HG02943 (cell line): ENCODE data around the gene DNAJC24.

Source experiments
- ATAC-seq: cut with Tn5 transposase; IDR thresholded peaks from one replicate; pipeline ENCODE4 v1.9.1; 2021; ENCODE audit warnings: mild to moderate bottlenecking, low read depth, moderate library complexity; ENCODE audit not compliant: unreplicated experiment

The DNAJC24 gene

GRCh38 chr11:31412946-31413345 lies 43.3 kb downstream of the DNAJC24 start:
- no peak for ATAC-seq

- ATAC-seq, result no peak
Measured at GRCh38 chr11:31414338-31414737, 44.7 kb downstream of the DNAJC24 start.

- ATAC-seq, result no peak
Measured at GRCh38 chr11:31415435-31415834, 45.8 kb downstream of the DNAJC24 start.

DNA sequence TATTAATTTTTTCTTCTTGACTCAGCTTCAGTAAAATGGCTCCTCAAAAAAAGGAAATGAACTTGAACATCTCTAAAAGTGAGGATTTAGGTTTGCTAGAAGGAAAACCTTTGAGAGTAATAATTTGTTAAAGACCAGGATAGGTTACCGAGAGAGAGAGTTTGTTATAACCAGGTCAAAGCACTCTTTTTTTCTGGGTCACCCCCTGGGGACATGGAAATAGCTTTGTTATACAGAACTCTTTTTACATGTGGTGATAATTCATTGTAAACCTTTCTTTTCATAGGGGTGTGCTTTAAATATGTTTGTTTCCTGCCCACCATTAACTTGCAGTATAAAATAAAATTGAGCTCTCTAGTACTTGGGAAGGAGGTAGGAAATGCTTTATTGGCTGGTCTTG lies 47.7 kb downstream of the DNAJC24 start:
- ATAC-seq, result no peak

DNA sequence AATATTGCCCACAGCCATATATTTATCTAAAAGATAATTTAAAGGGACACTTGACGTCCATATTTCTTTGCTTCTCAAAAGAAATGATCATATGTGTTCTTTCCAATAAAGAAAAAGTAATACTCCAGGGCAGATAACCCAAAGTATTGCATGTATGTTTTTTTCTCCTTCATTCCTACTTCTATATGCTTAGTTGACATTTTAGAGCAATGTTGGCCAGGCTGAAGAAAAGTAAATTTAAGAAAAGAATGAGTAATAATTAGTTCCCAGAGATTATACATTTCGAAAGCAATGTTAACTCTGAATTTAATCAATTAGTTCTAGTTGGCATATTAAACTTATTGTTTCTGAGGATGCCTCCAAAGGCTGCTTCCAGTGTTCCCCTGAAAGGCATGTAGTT lies 48.2 kb downstream of the DNAJC24 start:
- ATAC-seq, result no peak

GRCh38 chr11:31419138-31419537 lies 49.5 kb downstream of the DNAJC24 start:
- ATAC-seq, result no peak

DNA sequence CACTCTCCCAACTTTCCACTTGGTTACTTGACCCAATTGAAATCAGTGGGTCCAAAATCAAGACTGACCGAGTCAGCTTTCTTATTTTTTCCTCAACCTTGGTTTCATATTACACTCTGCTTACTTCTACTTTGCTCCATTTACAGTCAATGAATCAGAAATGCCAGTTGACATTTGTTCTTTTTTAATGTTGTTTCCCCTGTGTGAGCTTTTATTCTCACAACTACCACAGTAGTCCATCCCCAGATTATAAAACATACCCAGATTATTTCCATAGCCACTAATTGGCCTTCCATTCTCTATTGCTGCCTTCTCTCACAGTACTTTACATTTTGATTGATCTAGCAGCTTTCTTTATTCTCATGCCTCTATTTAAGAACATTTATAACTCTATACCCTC lies 50.0 kb downstream of the DNAJC24 start:
- no peak for ATAC-seq

DNA sequence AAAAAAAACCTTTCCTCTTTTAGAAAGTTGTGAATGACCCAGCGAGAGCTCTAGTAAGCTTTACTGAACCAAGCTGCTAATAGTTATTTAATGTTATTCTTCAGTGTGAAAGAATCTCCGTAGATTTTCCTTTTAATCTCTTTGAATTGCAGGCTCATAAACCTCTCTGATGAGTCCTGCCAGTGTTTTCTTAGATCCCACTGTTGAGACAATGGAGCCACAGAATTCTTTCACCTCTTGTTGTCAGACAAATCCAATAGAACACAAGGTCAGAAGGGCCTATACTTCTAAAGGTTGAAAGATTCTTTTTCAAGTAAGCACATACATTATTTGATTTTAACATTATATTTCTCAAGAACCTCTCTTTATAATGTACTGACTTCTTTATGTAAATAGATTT lies 52.2 kb downstream of the DNAJC24 start:
- ATAC-seq, result no peak

DNA sequence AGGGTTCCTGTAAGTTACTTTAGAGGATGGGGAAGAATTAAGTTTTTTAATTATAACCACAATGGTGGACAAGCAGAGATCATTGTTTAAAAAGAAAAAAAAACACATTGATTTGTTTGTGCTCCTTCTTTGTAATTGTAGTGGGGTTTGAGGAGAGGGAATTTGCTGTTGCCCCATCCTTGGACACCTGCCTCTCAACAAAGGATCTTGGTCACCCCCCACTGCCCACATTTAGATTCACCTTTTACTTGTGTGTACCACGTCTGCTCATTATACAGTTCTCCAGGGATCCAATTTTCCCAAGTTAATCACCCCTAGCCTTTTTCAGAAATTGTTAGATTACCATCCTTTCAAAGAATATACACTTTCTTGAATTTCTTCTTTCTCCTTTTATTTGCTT lies 53.0 kb downstream of the DNAJC24 start:
- ATAC-seq, result no peak

DNA sequence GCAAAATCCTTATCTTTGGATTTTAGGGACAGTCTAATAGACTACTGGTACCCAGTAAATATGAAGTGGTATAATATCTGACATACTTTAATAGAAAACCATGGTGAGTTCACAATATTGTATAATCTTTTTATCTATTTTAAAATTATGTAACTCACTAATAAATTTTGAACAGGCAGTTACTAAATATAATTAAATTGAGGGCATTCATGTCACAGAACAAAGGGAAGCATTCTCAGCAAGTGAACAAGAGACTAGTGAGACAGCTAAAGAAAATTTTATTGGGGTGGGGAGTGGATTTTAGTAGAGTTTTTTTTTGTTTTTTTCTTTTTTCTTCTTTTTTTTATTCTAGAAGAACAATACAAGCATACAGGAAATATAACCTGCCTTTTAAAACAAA lies 55.0 kb downstream of the DNAJC24 start:
- no peak for ATAC-seq

GRCh38 chr11:31433851-31434250 lies 64.2 kb downstream of the DNAJC24 start:
- ATAC-seq, result no peak

DNA sequence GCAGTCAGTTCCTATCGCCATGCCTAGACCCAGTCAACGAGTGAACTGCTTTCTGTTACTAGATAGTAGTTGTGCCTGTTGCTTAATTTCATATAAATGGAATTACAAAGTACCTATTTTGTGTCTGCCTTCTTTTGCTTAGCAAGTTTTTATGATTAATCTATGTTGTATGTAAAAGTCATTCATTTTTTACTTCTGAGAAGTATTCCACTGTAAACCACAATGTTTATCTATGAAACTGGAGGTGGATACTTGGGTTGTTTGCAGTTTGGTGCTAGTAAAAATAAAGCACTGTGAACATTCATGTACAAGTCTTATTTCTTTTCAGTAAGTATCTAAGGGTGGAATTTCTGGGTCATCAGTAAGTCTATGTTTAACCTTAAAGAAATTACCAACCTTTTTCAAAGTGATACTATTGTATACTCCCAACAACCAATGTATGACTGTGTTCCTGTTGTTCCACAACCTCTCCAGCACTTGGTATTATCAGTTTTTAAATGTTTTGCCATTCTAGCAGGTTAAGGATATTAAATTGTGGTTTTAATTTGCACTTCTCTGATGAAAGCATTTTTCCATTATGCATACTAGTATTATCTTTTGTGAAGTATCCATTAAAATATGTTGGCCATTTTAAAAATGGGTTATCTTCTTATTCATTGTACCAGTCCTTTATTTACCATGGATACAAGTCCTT lies 68.2 kb downstream of the DNAJC24 start:
- no peak for ATAC-seq

DNA sequence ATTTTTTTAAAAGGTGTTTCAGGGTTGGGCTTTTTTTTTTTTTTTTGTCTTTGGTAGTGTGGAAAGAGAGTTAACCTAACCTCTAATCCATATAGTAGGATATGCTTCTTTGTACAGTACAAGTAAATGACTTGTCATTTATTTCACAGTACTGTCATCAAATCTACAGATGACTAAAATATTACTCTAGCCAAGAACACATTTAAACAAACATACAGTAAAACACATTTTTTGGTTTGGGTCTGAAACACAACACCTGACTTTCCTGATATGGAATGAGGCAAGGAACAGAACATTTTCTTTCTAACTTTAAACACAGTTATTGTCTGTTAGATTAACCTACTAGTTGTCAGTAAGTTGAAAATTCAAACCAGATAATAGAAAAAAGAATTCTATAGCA lies 71.6 kb downstream of the DNAJC24 start:
- ATAC-seq, result no peak

GRCh38 chr11:31442086-31442485 lies 72.4 kb downstream of the DNAJC24 start:
- ATAC-seq, result no peak

DNA sequence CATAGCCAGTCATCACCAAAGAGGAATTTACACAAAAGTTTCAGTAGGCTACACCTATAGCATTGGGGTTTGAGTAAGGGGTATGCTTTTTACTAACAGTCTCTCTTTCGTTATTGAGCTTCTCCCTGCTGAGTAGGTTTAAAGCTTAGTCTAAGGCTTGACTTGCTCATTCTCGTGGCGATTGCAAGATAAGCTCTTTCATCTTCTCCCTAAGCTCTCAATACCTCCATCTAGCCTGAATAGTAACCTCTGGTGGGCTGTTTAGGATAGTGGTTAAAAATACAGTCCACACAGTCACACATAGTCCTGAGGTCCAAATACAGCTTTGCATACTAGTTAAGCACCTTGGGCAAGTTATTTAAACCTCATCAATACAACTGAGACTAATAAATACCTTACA lies 74.1 kb downstream of the DNAJC24 start:
- ATAC-seq, result no peak

DNA sequence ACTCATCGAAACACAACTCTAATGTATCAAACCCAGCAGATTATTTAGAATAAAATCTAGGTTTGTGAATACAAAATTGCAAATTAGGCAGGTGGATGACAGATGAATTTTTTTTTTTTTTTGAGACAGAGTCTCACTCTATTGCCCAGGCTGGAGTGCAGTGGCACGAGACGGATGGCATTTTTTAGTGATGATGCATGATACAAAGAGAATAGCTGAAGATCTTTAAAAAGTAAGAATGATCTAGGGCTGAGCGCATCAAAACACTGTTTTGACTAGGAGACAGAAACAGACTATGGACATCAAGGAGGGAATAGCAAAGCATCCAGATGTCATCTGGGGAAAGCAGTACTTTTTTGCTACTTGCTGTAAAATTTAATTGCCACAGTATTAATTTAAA lies 76.0 kb downstream of the DNAJC24 start:
- no peak for ATAC-seq

GRCh38 chr11:31449040-31449439 lies 79.4 kb downstream of the DNAJC24 start:
- ATAC-seq, result no peak

DNA sequence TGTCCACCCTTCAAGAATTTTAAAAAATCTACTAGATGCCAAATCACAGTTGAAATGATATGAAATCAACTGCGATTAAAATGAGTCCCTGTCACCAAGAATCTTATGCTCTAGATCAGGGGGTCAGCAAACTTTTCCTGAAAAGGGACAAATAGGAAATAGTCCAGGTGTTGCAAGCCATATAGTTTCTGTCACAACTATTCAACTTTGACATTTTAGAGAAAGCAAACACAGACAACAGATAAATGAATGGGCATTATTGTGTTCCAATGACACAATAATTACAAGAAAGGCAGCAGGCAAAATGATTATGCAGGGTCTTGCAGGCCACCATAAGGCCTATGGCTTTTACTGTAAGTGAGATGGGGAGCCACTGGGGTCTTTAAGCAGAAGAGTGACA lies 81.2 kb downstream of the DNAJC24 start:
- no peak for ATAC-seq

DNA sequence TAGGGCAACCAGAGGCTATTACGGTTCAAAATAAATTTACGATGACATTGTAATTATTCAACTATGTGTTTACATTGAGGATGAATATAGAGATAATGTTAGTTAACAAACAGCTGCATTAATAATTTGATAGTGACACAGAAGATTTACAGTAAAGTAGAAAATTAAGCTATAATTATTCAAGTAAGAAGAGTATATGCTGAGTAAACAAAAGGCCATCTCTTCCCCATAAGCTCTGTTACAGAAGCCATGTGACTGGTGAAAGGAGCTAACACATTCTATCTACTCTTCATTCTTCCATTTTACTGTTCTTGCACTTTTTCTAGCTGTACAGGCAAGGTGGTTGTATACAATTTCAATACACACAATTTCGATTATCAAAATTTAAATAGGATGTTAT lies 85.5 kb downstream of the DNAJC24 start:
- no peak for ATAC-seq

- ATAC-seq, result no peak
Measured at GRCh38 chr11:31464436-31464835, 94.8 kb downstream of the DNAJC24 start.

DNA sequence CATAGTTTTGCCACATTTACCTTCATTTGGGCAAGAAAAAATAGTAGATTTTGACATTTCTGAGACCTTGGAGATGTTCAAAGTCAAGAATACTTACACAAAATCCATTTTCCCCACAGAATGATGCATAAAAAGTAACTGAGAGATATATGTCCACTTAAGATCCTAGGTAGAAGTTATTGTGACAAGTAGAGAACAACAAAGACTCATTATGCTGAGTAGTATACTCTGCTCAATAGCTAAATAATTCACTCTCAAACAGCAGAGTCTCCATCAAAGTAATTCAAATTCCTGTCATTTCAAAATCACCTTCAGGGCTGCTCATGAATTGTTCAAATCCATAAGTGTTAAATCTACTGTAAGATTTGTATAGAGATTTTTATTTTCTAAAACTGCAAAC lies 104.4 kb downstream of the DNAJC24 start:
- ATAC-seq, result no peak

DNA sequence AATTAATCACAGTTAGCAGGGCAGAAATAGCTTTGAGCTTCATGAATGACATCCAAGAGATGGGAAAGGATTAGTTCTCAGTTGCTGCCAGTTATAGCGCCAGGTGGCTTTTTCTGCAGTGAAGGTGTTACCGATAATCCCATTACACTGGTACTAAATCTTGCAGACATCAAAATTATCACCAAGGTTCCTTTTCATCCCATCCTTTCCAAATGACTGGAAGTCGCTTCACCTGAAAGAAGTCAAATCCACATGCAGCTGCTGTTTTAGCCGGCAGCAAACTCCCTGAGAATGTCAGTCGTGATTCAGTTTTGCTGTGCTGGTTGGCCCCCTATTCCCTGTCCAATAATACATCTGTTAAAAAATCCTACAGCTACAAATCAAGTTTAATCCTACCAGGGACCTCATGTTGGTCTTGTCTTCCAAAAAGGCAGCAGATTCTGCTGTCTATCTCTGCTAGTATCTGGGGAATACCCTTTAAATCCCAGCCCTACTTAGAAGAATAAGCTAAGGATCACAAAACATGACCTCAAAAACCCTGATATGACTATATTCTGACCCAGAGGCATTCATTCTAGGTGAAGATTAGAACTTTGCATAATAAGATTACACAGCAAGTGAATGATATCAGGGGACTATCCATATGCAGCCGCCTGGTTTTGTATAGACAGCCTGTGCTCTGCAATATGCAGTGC lies 108.0 kb downstream of the DNAJC24 start:
- ATAC-seq, result no peak
